Mesodermal cell (in vitro differentiated cells): ENCODE data around the gene HIBADH.

Experiments used
- H3K27ac ChIP-seq: 2 replicates; pipeline ENCODE4 v1.7.0; 2013; ENCODE audit warnings: mild to moderate bottlenecking, low read depth, low read length, moderate library complexity; ENCODE audit not compliant: severe bottlenecking
- H3K36me3 ChIP-seq: 2 replicates; pipeline ENCODE4 v1.7.1; 2013; ENCODE audit warnings: mild to moderate bottlenecking, low read length, moderate library complexity; ENCODE audit not compliant: control insufficient read depth, insufficient read depth
- H3K4me1 ChIP-seq: one replicate; pipeline ENCODE4 v1.7.1; 2013; ENCODE audit warnings: mild to moderate bottlenecking, low read length; ENCODE audit not compliant: insufficient read depth, control insufficient read depth, poor library complexity, severe bottlenecking
- H3K4me3 ChIP-seq: 2 replicates; pipeline ENCODE4 v1.7.0; 2013; ENCODE audit warnings: low read length, control low read depth, mild to moderate bottlenecking; ENCODE audit not compliant: insufficient read depth, poor library complexity, severe bottlenecking; ENCODE audit errors: extremely low read depth
- H3K9me3 ChIP-seq: 2 replicates; pipeline ENCODE4 v1.7.1; 2013; ENCODE audit warnings: mild to moderate bottlenecking, low read length, moderate library complexity; ENCODE audit not compliant: control insufficient read depth
- WGBS, 2 experiments: methylation state at CpG; one replicate each; pipeline ENCODE4 v1.1.5; 2013; ENCODE audit warnings: missing lambda C conversion rate in 2 of 2; ENCODE audit not compliant: insufficient coverage in 2 of 2; 5-methylcytosine and 5-hydroxymethylcytosine counted together

The HIBADH gene

GRCh38 chr7:27601217-27601616, 61.5 kb downstream of the HIBADH start:
- Histone ChIP-seq H3K27ac (no peak overlapping the region), H3K4me3 (no peak overlapping the region), H3K36me3 (no peaks in the 10 kb centered on the region), H3K9me3 (no peaks in the 10 kb centered on the region), H3K4me1 (peaks cover 20% of the 10 kb centered on the region)
- no CpG with 5 or more reads among the region's 2 CpGs for WGBS, 2 experiments

DNA sequence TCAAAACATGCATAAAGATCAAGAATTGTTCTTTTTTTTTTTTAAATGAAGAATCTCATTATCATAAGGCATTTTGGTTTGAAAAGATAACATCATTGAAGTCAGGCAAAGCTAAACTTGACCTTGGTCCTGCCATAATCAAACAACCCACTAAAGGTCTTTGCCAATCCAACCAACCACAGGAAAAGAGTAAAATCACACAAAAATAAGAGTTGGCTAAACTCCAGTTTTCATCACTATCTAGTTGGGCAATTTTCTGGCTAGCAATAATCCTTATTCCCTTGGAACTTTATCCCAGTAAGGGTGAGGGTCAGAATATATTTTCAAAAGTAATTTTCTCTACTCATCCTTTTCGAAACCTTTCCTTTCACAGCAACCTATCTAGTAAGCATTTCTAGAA, 62.4 kb downstream of the HIBADH start:
- Histone ChIP-seq H3K4me1 (peaks cover 17% of the 10 kb centered on the region), H3K27ac (no peak overlapping the region), H3K4me3 (no peak overlapping the region), H3K9me3 (no peaks in the 10 kb centered on the region), H3K36me3 (no peaks in the 10 kb centered on the region)
- no CpG with 5 or more reads among the region's 1 CpG for WGBS, 2 experiments

- H3K4me1 ChIP-seq: no peaks in the 10 kb centered on the region
- no peak overlapping the region for H3K4me3 ChIP-seq
- H3K27ac ChIP-seq: no peak overlapping the region
- no peaks in the 10 kb centered on the region for H3K9me3 ChIP-seq
- WGBS, 2 experiments: 87 to 100% methylated on average over 3 to 4 of the region's 5 CpGs
- no peaks in the 10 kb centered on the region for H3K36me3 ChIP-seq
Measured at GRCh38 chr7:27595009-27595408, 67.7 kb downstream of the HIBADH start.

GRCh38 chr7:27593226-27593625, 69.5 kb downstream of the HIBADH start:
- no peaks in the 10 kb centered on the region for H3K36me3 ChIP-seq
- no peaks in the 10 kb centered on the region for H3K4me1 ChIP-seq
- 90 to 94% methylated on average over 2 of the region's 2 CpGs for WGBS, 2 experiments
- no peak overlapping the region for H3K4me3 ChIP-seq
- H3K27ac ChIP-seq: no peak overlapping the region
- no peaks in the 10 kb centered on the region for H3K9me3 ChIP-seq

DNA sequence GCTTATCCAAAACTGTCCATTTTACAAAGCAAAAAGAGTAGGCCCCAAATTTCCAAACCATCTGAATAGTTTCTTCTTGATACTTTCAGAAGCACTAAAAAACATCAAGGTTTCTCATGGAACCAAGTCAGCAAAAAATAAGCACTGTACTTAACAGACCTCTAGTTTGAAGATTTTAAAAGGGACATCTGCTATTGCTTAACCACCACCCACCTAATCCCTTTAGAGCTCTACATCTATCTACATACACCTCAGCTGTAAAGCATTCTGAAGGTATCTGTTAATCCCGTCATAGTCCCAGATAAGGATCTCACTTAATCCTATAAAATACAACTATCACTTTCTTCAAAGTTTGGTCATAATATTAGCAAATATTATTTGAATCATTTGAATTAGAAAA, 72.3 kb downstream of the HIBADH start:
- WGBS, 2 experiments: no CpG with 5 or more reads among the region's 1 CpG
- H3K4me1 ChIP-seq: no peaks in the 10 kb centered on the region
- no peak overlapping the region for H3K27ac ChIP-seq
- H3K9me3 ChIP-seq: no peaks in the 10 kb centered on the region
- no peaks in the 10 kb centered on the region for H3K36me3 ChIP-seq
- no peak overlapping the region for H3K4me3 ChIP-seq

DNA sequence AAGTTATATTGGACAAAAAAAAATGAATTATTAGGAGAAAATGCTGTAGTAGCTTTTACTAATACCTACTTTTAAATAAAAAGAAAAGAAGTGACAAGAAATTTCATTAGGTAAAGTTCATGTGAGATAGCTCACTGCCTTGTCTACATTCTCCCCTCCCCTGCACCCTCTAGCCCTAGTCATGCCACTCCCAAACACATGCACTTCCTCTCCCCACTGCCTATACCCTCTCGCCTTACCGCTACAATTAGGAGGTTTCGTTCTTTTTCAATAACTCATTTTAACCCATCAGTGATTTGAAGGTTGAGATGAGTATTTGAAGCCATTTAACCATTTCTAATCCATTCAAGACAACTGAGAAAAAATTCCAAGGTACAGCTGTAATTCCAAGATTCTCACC, 75.3 kb downstream of the HIBADH start:
- no peaks in the 10 kb centered on the region for H3K36me3 ChIP-seq
- H3K4me1 ChIP-seq: no peaks in the 10 kb centered on the region
- WGBS, 2 experiments: no CpG with 5 or more reads among the region's 3 CpGs
- H3K9me3 ChIP-seq: no peaks in the 10 kb centered on the region
- H3K27ac ChIP-seq: no peak overlapping the region
- no peak overlapping the region for H3K4me3 ChIP-seq

DNA sequence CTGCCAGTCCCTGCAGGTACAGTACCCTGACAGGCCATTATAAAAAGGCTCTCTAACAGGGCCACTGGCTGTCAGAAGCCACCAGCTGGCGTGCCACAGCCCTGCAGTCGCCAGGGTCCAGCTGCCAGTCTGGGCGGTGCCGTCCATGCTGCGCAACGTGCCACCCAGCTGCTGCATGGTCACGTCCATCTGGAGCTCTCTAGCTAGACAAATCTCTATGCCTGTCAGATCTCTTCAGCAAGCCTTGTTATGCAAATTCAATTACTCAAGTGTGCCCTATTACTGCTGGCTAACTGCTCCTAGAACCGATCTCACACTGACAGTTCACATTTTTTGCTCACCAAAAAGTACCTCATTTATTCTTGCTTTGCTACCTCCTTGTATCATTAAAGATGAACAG, 75.9 kb downstream of the HIBADH start:
- H3K36me3 ChIP-seq: no peaks in the 10 kb centered on the region
- 51 to 64% methylated on average over 8 of the region's 8 CpGs for WGBS, 2 experiments
- no peak overlapping the region for H3K27ac ChIP-seq
- H3K9me3 ChIP-seq: no peaks in the 10 kb centered on the region
- H3K4me1 ChIP-seq: no peaks in the 10 kb centered on the region
- H3K4me3 ChIP-seq: no peak overlapping the region

DNA sequence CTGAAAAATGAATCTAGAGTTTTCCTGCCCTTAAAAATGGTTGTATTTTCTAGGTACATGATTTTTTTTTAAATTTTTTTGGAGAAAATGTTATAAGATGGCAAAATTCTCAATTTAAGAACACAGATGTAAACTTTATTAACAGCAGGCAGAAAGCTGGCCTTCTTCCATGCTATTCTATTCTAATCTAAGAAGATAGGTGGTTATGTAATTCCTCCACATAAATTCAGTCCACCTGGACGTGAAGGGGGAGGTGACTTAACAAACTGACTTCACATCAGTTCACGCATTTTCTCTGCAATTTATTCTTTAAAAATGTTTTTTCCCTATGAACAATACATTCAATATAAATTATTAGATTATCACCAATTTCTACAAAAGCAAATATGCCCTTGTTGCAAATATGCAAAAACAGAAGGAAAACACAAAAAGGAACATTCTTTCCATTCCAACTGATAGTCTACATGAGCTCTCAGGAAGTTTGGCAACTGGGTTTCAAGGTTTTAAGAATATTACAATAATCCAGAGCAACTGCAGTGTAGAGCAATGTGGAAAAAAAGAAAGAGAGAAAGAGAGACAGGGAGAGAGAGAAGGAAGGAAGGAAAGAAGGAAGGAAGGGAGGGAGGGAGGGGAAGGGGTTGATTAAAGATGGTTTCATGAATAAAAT, 76.8 kb downstream of the HIBADH start:
- no peaks in the 10 kb centered on the region for H3K4me1 ChIP-seq
- no peaks in the 10 kb centered on the region for H3K36me3 ChIP-seq
- no peak overlapping the region for H3K27ac ChIP-seq
- WGBS, 2 experiments: no CpG with 5 or more reads among the region's 2 CpGs
- no peaks in the 10 kb centered on the region for H3K9me3 ChIP-seq
- H3K4me3 ChIP-seq: no peak overlapping the region

GRCh38 chr7:27581906-27582305, 80.8 kb downstream of the HIBADH start:
- no peak overlapping the region for H3K27ac ChIP-seq
- H3K4me1 ChIP-seq: no peaks in the 10 kb centered on the region
- H3K36me3 ChIP-seq: no peaks in the 10 kb centered on the region
- H3K9me3 ChIP-seq: no peaks in the 10 kb centered on the region
- WGBS, 2 experiments: no CpG with 5 or more reads among the region's 1 CpG
- H3K4me3 ChIP-seq: no peak overlapping the region

- 97% methylated on average over 2 of the region's 2 CpGs; no CpG with 5 or more reads in 1 of the 2 experiments for WGBS, 2 experiments
- Histone ChIP-seq H3K4me3 (no peak overlapping the region), H3K36me3 (no peaks in the 10 kb centered on the region), H3K27ac (no peak overlapping the region), H3K9me3 (no peaks in the 10 kb centered on the region), H3K4me1 (no peaks in the 10 kb centered on the region)
Measured at GRCh38 chr7:27581119-27581518, 81.6 kb downstream of the HIBADH start.

GRCh38 chr7:27579565-27579964, 83.1 kb downstream of the HIBADH start:
- Histone ChIP-seq H3K27ac (no peak overlapping the region), H3K36me3 (no peaks in the 10 kb centered on the region), H3K4me1 (no peaks in the 10 kb centered on the region), H3K9me3 (no peaks in the 10 kb centered on the region), H3K4me3 (no peak overlapping the region)
- WGBS, 2 experiments: 77 to 90% methylated on average over 2 to 3 of the region's 3 CpGs
